Neuronal stem cell (in vitro differentiated cells): Measurements from ENCODE around the gene RAVER1.

ENCODE experiments used
- DNase-seq: peaks from one replicate; pipeline ENCODE4 v3.0.0-alpha.2; 2013; ENCODE audit warnings: low spot score
- H2AFZ ChIP-seq: one replicate; pipeline ENCODE4 v1.6.1; 2013; ENCODE audit warnings: mild to moderate bottlenecking, low read length, inconsistent platforms
- H2AK5ac ChIP-seq: 2 replicates; pipeline ENCODE4 v1.6.1; 2013; ENCODE audit warnings: low read depth, mild to moderate bottlenecking, inconsistent platforms, low read length, moderate library complexity, mixed read lengths
- H2BK120ac ChIP-seq: 2 replicates; pipeline ENCODE4 v1.6.1; 2013; ENCODE audit warnings: low read depth, mild to moderate bottlenecking, inconsistent platforms, low read length, moderate library complexity, mixed read lengths
- H2BK12ac ChIP-seq: one replicate; pipeline ENCODE4 v1.6.1; 2013; ENCODE audit warnings: low read length, inconsistent platforms
- H2BK15ac ChIP-seq: 2 replicates; pipeline ENCODE4 v1.6.1; 2013; ENCODE audit warnings: mild to moderate bottlenecking, low read length, inconsistent platforms, mixed read lengths
- H2BK5ac ChIP-seq: one replicate; pipeline ENCODE4 v1.6.1; 2013; ENCODE audit warnings: inconsistent platforms, mild to moderate bottlenecking, low read length, moderate library complexity
- H3K14ac ChIP-seq: one replicate; pipeline ENCODE4 v1.6.1; 2013; ENCODE audit warnings: low read length, inconsistent platforms
- H3K18ac ChIP-seq: 2 replicates; pipeline ENCODE4 v1.6.1; 2013; ENCODE audit warnings: low read length, inconsistent platforms
- H3K23ac ChIP-seq: 2 replicates; pipeline ENCODE4 v1.6.1; 2013; ENCODE audit warnings: low read depth, mild to moderate bottlenecking, mixed read lengths, low read length, inconsistent platforms; ENCODE audit not compliant: poor library complexity
- H3K27ac ChIP-seq: replicated peaks from 3 replicates; pipeline ENCODE4 v1.5.1; 2013; ENCODE audit warnings: low read length, inconsistent platforms
- H3K27me3 ChIP-seq, 3 experiments: 2 replicates each; pipeline ENCODE4 v1.6.1; 2013; ENCODE audit warnings: low read length in 3 of 3, mild to moderate bottlenecking in 2 of 3, inconsistent platforms in 1 of 3, low read depth in 1 of 3, mixed read lengths in 1 of 3, moderate library complexity in 1 of 3; ENCODE audit not compliant: control insufficient read depth in 3 of 3, insufficient read depth in 3 of 3
- H3K36me3 ChIP-seq, 2 donors: replicated peaks in 1 of 2; 2 replicates each; pipeline ENCODE4 v1.6.1; 2013; ENCODE audit warnings: low read length in 2 of 2; ENCODE audit not compliant: control insufficient read depth in 2 of 2, insufficient read depth in 2 of 2
- H3K4ac ChIP-seq: 2 replicates; pipeline ENCODE4 v1.6.1; 2013; ENCODE audit warnings: inconsistent platforms, mild to moderate bottlenecking, low read length, moderate library complexity
- H3K4me1 ChIP-seq, 2 donors: 1 replicate in 1 of 2; 2 replicates in 1 of 2; pipeline ENCODE4 v1.6.1; 2013; ENCODE audit warnings: low read length in 2 of 2, low read depth in 1 of 2; ENCODE audit not compliant: control insufficient read depth in 2 of 2, insufficient read depth in 1 of 2
- H3K4me2 ChIP-seq: one replicate; pipeline ENCODE4 v1.6.1; 2013; ENCODE audit warnings: mild to moderate bottlenecking, low read length, inconsistent platforms; ENCODE audit not compliant: insufficient read depth, poor library complexity, severe bottlenecking
- H3K4me3 ChIP-seq, 2 donors: 2 replicates each; pipeline ENCODE4 v1.5.1; 2013; ENCODE audit warnings: low read length in 2 of 2, mild to moderate bottlenecking in 2 of 2, inconsistent platforms in 1 of 2, moderate library complexity in 1 of 2
- H3K79me1 ChIP-seq: one replicate; pipeline ENCODE4 v1.6.1; 2013; ENCODE audit warnings: low read depth, mild to moderate bottlenecking, inconsistent platforms, low read length, moderate library complexity
- H3K9ac ChIP-seq: one replicate; pipeline ENCODE4 v1.6.1; 2013; ENCODE audit warnings: mild to moderate bottlenecking, low read depth, low read length, inconsistent platforms; ENCODE audit not compliant: poor library complexity
- H3K9me3 ChIP-seq, 2 donors: replicated peaks in 1 of 2; 2 replicates each; pipeline versions ENCODE3 to v1.6.1; 2013; ENCODE audit warnings: low read length in 2 of 2, mild to moderate bottlenecking in 2 of 2, inconsistent platforms in 1 of 2, low read depth in 1 of 2, mixed read lengths in 1 of 2, moderate library complexity in 1 of 2; ENCODE audit not compliant: control insufficient read depth in 2 of 2, insufficient read depth in 1 of 2
- H4K8ac ChIP-seq: one replicate; pipeline ENCODE4 v1.6.1; 2013; ENCODE audit warnings: low read depth, mild to moderate bottlenecking, inconsistent platforms, low read length, moderate library complexity
- H4K91ac ChIP-seq: one replicate; pipeline ENCODE4 v1.6.1; 2013; ENCODE audit warnings: low read length, low read depth, mild to moderate bottlenecking, inconsistent platforms; ENCODE audit not compliant: poor library complexity
- WGBS, 2 donors: extraction: QIAGEN DNeasy Blood & Tissue Kit; methylation state at CpG; one replicate each; pipeline ENCODE4 v1.1.7; 2013; ENCODE audit warnings: missing lambda C conversion rate in 2 of 2, mixed read lengths in 1 of 2; ENCODE audit not compliant: insufficient read length in 2 of 2, insufficient replicate concordance in 1 of 2; ENCODE audit errors: extremely low coverage in 2 of 2; 5-methylcytosine and 5-hydroxymethylcytosine counted together

Gene RAVER1

DNA sequence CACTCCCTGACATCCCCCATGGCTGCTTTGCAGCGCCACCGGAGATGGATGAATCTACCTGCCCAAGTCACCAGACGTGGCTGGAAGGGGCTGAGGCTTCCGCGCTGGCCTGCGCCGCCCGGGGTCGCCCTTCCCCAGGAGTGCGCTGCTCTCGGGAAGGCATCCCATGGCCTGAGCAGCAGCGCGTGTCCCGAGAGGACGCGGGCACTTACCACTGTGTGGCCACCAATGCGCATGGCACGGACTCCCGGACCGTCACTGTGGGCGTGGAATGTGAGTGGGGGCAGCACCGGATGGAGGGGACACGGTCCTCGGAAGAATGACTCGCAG lies 39.0 kb downstream of the RAVER1 start:
- Histone ChIP-seq H3K9me3 (peaks cover 5 to 8% of the 10 kb centered on the region in 2 donors), H3K4me3 (peak overlapping the region in 1 of 2 donors; percentile 59), H3K36me3 (no peaks in the 10 kb centered on the region), H2BK15ac (peak overlapping the region; percentile 58), H2AFZ (no peak overlapping the region), H3K14ac (no peak overlapping the region), H3K9ac (peak overlapping the region; percentile 50), H4K91ac (no peak overlapping the region), H4K8ac (no peak overlapping the region), H3K27ac (no peak overlapping the region), H3K4me2 (no peak overlapping the region), H3K4me1 (peaks cover 26 to 28% of the 10 kb centered on the region in 2 donors), H2BK120ac (no peak overlapping the region), H3K18ac (peak overlapping the region; percentile 35), H3K79me1 (no peaks in the 10 kb centered on the region), H2AK5ac (peak overlapping the region; percentile 24), H3K4ac (no peak overlapping the region), H3K23ac (peak overlapping the region; percentile 98), H2BK5ac (no peak overlapping the region), H2BK12ac (peak overlapping the region; percentile 73), H3K27me3 (peaks cover 64 to 77% (median 73%) of the 10 kb centered on the region in 3 experiments)
- DNase-seq: no peak
- WGBS, 2 donors: no CpG with 5 or more reads among the region's 25 CpGs

DNA sequence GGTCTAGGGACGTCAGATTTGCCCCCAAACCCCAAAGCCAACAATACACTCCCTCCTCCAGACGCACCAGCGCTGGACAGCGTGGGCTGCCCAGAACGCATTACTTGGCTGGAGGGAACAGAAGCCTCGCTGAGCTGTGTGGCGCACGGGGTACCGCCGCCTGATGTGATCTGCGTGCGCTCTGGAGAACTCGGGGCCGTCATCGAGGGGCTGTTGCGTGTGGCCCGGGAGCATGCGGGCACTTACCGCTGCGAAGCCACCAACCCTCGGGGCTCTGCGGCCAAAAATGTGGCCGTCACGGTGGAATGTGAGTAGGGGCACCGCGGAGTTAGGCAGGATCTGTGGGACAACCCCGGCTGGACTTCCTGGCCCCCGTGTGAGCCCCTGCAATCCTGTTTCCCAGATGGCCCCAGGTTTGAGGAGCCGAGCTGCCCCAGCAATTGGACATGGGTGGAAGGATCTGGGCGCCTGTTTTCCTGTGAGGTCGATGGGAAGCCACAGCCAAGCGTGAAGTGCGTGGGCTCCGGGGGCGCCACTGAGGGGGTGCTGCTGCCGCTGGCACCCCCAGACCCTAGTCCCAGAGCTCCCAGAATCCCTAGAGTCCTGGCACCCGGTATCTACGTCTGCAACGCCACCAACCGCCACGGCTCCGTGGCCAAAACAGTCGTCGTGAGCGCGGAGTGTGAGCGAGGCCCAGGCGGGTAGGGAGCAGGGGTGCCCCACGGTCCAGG lies 39.5 kb downstream of the RAVER1 start:
- no peak overlapping the region for H2BK5ac ChIP-seq
- no peaks in the 10 kb centered on the region for H3K36me3 ChIP-seq
- peak overlapping the region in 1 of 2 donors; percentile 59 for H3K4me3 ChIP-seq
- WGBS, 2 donors: no CpG with 5 or more reads among the region's 49 CpGs
- peaks cover 69 to 81% (median 75%) of the 10 kb centered on the region in 3 experiments for H3K27me3 ChIP-seq
- H2AFZ ChIP-seq: no peak overlapping the region
- peak overlapping the region; percentile 53 for H3K9ac ChIP-seq
- no peak overlapping the region for H2BK120ac ChIP-seq
- peak overlapping the region; percentile 98 for H3K23ac ChIP-seq
- H4K8ac ChIP-seq: no peak overlapping the region
- H3K9me3 ChIP-seq: peaks cover 5 to 8% of the 10 kb centered on the region in 2 donors
- no peak overlapping the region for H4K91ac ChIP-seq
- no peak overlapping the region for H3K4ac ChIP-seq
- H2BK12ac ChIP-seq: peak overlapping the region; percentile 1
- H3K18ac ChIP-seq: peak overlapping the region; percentile 17
- H3K14ac ChIP-seq: no peak overlapping the region
- no peak overlapping the region for H3K27ac ChIP-seq
- peaks cover 28 to 32% of the 10 kb centered on the region in 2 donors for H3K4me1 ChIP-seq
- peak overlapping the region; percentile 58 for H2BK15ac ChIP-seq
- no peak overlapping the region for H3K4me2 ChIP-seq
- no peak for DNase-seq
- peak overlapping the region; percentile 24 for H2AK5ac ChIP-seq
- H3K79me1 ChIP-seq: no peaks in the 10 kb centered on the region

DNA sequence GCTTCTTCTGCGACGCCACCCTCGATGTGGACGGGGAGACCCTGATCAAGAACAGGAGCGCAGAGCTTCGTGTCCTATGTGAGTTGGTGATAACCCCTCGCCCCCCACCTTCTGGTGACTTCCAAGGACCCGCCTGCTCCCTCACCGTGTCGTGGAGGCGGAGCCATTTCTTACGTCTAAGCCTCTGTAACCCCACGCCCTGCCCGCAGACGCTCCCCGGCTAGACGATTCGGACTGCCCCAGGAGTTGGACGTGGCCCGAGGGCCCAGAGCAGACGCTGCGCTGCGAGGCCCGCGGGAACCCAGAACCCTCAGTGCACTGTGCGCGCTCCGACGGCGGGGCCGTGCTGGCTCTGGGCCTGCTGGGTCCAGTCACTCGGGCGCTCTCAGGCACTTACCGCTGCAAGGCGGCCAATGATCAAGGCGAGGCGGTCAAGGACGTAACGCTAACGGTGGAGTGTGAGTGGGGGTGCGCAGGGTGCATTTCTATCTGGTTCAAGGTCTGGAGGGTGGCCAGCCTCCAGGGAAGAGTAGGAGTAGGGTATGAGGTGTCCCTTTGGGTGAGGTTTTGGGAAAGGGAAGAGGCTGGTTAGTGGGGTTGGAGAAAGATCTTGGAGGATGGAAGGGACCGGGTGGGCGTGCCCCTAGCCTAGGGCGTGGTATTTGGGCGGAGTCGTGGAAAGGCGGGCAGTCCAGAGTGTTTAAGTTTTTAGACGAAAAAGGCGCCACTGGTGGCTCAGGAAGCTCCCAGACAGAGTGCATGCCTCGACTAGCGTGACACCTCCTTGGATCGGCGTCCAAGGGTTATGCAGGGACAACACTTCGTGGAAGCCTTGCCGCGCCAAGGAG lies 40.3 kb downstream of the RAVER1 start:
- H3K79me1 ChIP-seq: no peaks in the 10 kb centered on the region
- H4K91ac ChIP-seq: no peak overlapping the region
- H3K27ac ChIP-seq: no peak overlapping the region
- peak overlapping the region; percentile 1 for H2BK12ac ChIP-seq
- no CpG with 5 or more reads among the region's 56 CpGs for WGBS, 2 donors
- H3K36me3 ChIP-seq: no peaks in the 10 kb centered on the region
- peak overlapping the region; percentile 24 for H2AK5ac ChIP-seq
- peaks cover 70 to 89% (median 75%) of the 10 kb centered on the region in 3 experiments for H3K27me3 ChIP-seq
- H3K4me1 ChIP-seq: peaks cover 29 to 32% of the 10 kb centered on the region in 2 donors
- H3K9me3 ChIP-seq: peaks cover 5 to 8% of the 10 kb centered on the region in 2 donors
- peak overlapping the region; percentile 55 to 67 for H3K4me3 ChIP-seq
- H2BK15ac ChIP-seq: peak overlapping the region; percentile 61
- peak overlapping the region; percentile 98 for H2AFZ ChIP-seq
- H3K4me2 ChIP-seq: peak overlapping the region; percentile 77
- peak overlapping the region; percentile 53 for H3K9ac ChIP-seq
- no peak overlapping the region for H3K4ac ChIP-seq
- H2BK120ac ChIP-seq: no peak overlapping the region
- H3K18ac ChIP-seq: peak overlapping the region; percentile 79
- no peak overlapping the region for H4K8ac ChIP-seq
- DNase-seq: no peak
- peak overlapping the region; percentile 21 for H3K23ac ChIP-seq
- H3K14ac ChIP-seq: no peak overlapping the region
- H2BK5ac ChIP-seq: no peak overlapping the region
